Spinal cord (tissue), 4 donors: Measurements from ENCODE around the gene AKAP6. TPM values are rescaled to one million over a fixed set of nuclear protein-coding genes. Genes with fewer than 3 reads are reported as not detected.

Source experiments
- polyA plus RNA-seq, 2 donors: library from polyadenylated mRNA; unstranded; fragments of 120-200 nt; gene quantifications; one replicate each; pipeline ENCODE4 v1.2.1, GENCODE V29; 2013; ENCODE audit not compliant: insufficient read length in 2 of 2
- small RNA-seq: library from RNA; depleted of rRNA; stranded (forward); fragments of <200 nt; gene quantifications from one replicate; pipeline ENCODE3, GENCODE V24; 2014; ENCODE audit warnings: low replicate concordance
- total RNA-seq, 2 donors: library from RNA; depleted of rRNA in 1 of 2; stranded (reverse); fragments of 120-200 nt in 1 of 2; fragments of >200 nt in 1 of 2; gene quantifications; one replicate each; pipeline versions ENCODE4 v1.2.3 to v1.2.4, GENCODE V29; 2013 to 2014

Gene AKAP6
- total and polyA plus RNA-seq, 4 donors, result 42.6 to 126 (median 78.7) TPM

Small RNA genes within 50 kb of the gene (small RNA-seq; reads per million reads assigned to genes)
- gene RN7SL660P, result 0.81 reads per million, percentile 74 among the genes with 10 or more reads in this experiment

Other genes with a start within 250 kb of the AKAP6 start
- gene RNU6-7, start 127.3 kb upstream of the AKAP6 start, total RNA-seq, result not detected
- gene RNU6-7, start 127.3 kb upstream of the AKAP6 start, polyA plus RNA-seq, result not detected
- not detected for gene RNU6-8, start 126.0 kb upstream of the AKAP6 start, total RNA-seq
- gene RNU6-8, start 126.0 kb upstream of the AKAP6 start, polyA plus RNA-seq, result not detected